Fibroblast of pulmonary artery (primary cell): Measurements from ENCODE around the gene KIF26B.
A peak's percentile ranks its signal among the peaks of the same experiment; 100 is the strongest.

ENCODE experiments used
- DNase-seq: peaks from one replicate; pipeline ENCODE4 v3.0.0-alpha.2; 2010; ENCODE audit warnings: low read depth
- H3K4me3 ChIP-seq: replicated peaks from 2 replicates; pipeline ENCODE4 v1.5.1; 2011; ENCODE audit warnings: low read depth, mild to moderate bottlenecking, control low read depth, low read length, moderate library complexity
- CTCF ChIP-seq: IDR thresholded peaks from 2 replicates; pipeline ENCODE4 v1.5.1; 2011; ENCODE audit warnings: mild to moderate bottlenecking, control low read depth, low read length, inconsistent platforms; ENCODE audit errors: missing control alignments

Gene KIF26B

GRCh38 chr1:245590726-245591125 lies 435.9 kb downstream of the KIF26B start:
- TF ChIP-seq CTCF = no peak
- no peak for DNase-seq
- no peak overlapping the region for H3K4me3 ChIP-seq

- TF ChIP-seq CTCF = no peak
- H3K4me3 ChIP-seq = no peak overlapping the region
- DNase-seq = no peak
Observed at GRCh38 chr1:245591346-245592188, 436.8 kb downstream of the KIF26B start.

- H3K4me3 ChIP-seq = no peak overlapping the region
- no peak for DNase-seq
- no peak for TF ChIP-seq CTCF
Observed at GRCh38 chr1:245592189-245592460, 437.3 kb downstream of the KIF26B start.

- peak; percentile 32 for DNase-seq
- no peak overlapping the region for H3K4me3 ChIP-seq
- no peak for TF ChIP-seq CTCF
Observed at GRCh38 chr1:245598524-245599305, 443.9 kb downstream of the KIF26B start.

- H3K4me3 ChIP-seq = no peak overlapping the region
- peak; percentile 97 for DNase-seq
- no peak for TF ChIP-seq CTCF
Observed at GRCh38 chr1:245599371-245600174, 444.8 kb downstream of the KIF26B start.

- no peak overlapping the region for H3K4me3 ChIP-seq
- TF ChIP-seq CTCF = no peak
- DNase-seq = no peak
Observed at GRCh38 chr1:245600658-245601057, 445.9 kb downstream of the KIF26B start.
